ENCODE results near the gene CHMP2A. TPM values are rescaled to one million over a fixed set of nuclear protein-coding genes. Genes with fewer than 3 reads are reported as not detected.
"Not testable (repeated sequence)": the region's sequence is repeated elsewhere in the genome, so short reads cannot be mapped to it uniquely, and the experiment has no call there.

The CHMP2A gene
- total RNA-seq = 10 to 100 TPM; 74.8 to 88.8 TPM
- 38.6 to 45.9 reads per million in 2 donors for total RNA-seq

- peaks cover 9% of the 10 kb centered on the region for H3K36me3 Mint-ChIP-seq (ENCODE audit: low read depth)
- DNase-seq (peak; percentile 95 to 97 (median 96)), ATAC-seq (peak; percentile 48)
- H3K4me1 Mint-ChIP-seq = peaks cover 43% of the 10 kb centered on the region
- H3K9me3 ChIP-seq (ENCODE audit: control insufficient read depth, low read length, poor library complexity, severe bottlenecking) = no peaks in the 10 kb centered on the region
- peak within 1 kb of the TSS; percentile 98 for H3K27ac Mint-ChIP-seq
- H3K27me3 Mint-ChIP-seq = no peaks in the 10 kb centered on the region
- H3K4me3 Mint-ChIP-seq = peak within 1 kb of the TSS; percentile 99
Observed at GRCh38 chr19:58554494-58555368, at the start of gene CHMP2A. CHMP2A (minus strand) TSS chr19:58555105; CDS start chr19:58554212, 893 bp downstream.

GRCh38 chr19:58586133-58586765 is 31.3 kb upstream of the CHMP2A start:
- H3K27me3 Mint-ChIP-seq = no peaks in the 10 kb centered on the region
- H3K9me3 ChIP-seq (ENCODE audit: control insufficient read depth, low read length, poor library complexity, severe bottlenecking) = no peaks in the 10 kb centered on the region
- peak overlapping the region; percentile 24 for H3K27ac Mint-ChIP-seq
- no peak overlapping the region for H3K4me3 Mint-ChIP-seq
- DNase-seq (no peak), ATAC-seq (no peak)
- H3K36me3 Mint-ChIP-seq (ENCODE audit: low read depth) = peaks cover 2% of the 10 kb centered on the region
- peaks cover 9% of the 10 kb centered on the region for H3K4me1 Mint-ChIP-seq

- Mint-ChIP-seq H3K27me3 (no peaks in the 10 kb centered on the region), H3K36me3 (ENCODE audit: low read depth) (peaks cover 4% of the 10 kb centered on the region), H3K27ac (peak overlapping the region; percentile 24), H3K4me1 (peaks cover 15% of the 10 kb centered on the region), H3K4me3 (peak overlapping the region; percentile 45)
- ATAC-seq = no peak
- no peaks in the 10 kb centered on the region for H3K9me3 ChIP-seq (ENCODE audit: control insufficient read depth, low read length, poor library complexity, severe bottlenecking)
- no peak for DNase-seq
Observed at GRCh38 chr19:58585442-58586132, 30.7 kb upstream of the CHMP2A start.

GRCh38 chr19:58584498-58585441 is 29.9 kb upstream of the CHMP2A start:
- Mint-ChIP-seq H3K4me3 (peak overlapping the region; percentile 45), H3K27ac (no peak overlapping the region), H3K4me1 (peaks cover 17% of the 10 kb centered on the region), H3K27me3 (no peaks in the 10 kb centered on the region), H3K36me3 (ENCODE audit: low read depth) (peaks cover 4% of the 10 kb centered on the region)
- DNase-seq (no peak), ATAC-seq (no peak)
- no peaks in the 10 kb centered on the region for H3K9me3 ChIP-seq (ENCODE audit: control insufficient read depth, low read length, poor library complexity, severe bottlenecking)

- DNase-seq (no peak), ATAC-seq (no peak)
- Mint-ChIP-seq H3K27me3 (no peaks in the 10 kb centered on the region), H3K4me3 (no peak overlapping the region), H3K27ac (no peak overlapping the region), H3K4me1 (peaks cover 27% of the 10 kb centered on the region), H3K36me3 (ENCODE audit: low read depth) (peaks cover 4% of the 10 kb centered on the region)
- H3K9me3 ChIP-seq (ENCODE audit: control insufficient read depth, low read length, poor library complexity, severe bottlenecking) = no peaks in the 10 kb centered on the region
Observed at GRCh38 chr19:58582985-58583384, 28.1 kb upstream of the CHMP2A start.

- DNase-seq = peak; percentile 71 to 92 (median 78)
- H3K27ac Mint-ChIP-seq = peak overlapping the region; percentile 92
- H3K4me1 Mint-ChIP-seq = peaks cover 27% of the 10 kb centered on the region
- no peak overlapping the region for H3K4me3 Mint-ChIP-seq
- ATAC-seq = peak; percentile 99
- H3K36me3 Mint-ChIP-seq (ENCODE audit: low read depth) = peaks cover 4% of the 10 kb centered on the region
- no peaks in the 10 kb centered on the region for H3K27me3 Mint-ChIP-seq
- no peaks in the 10 kb centered on the region for H3K9me3 ChIP-seq (ENCODE audit: control insufficient read depth, low read length, poor library complexity, severe bottlenecking)
Observed at GRCh38 chr19:58581227-58582141, 26.6 kb upstream of the CHMP2A start.

GRCh38 chr19:58579473-58580142 is 24.7 kb upstream of the CHMP2A start:
- H3K27ac Mint-ChIP-seq = peak overlapping the region; percentile 92
- no peak overlapping the region for H3K4me3 Mint-ChIP-seq
- ATAC-seq = no peak
- H3K9me3 ChIP-seq (ENCODE audit: control insufficient read depth, low read length, poor library complexity, severe bottlenecking) = no peaks in the 10 kb centered on the region
- DNase-seq = no peak
- no peaks in the 10 kb centered on the region for H3K27me3 Mint-ChIP-seq
- peaks cover 22% of the 10 kb centered on the region for H3K4me1 Mint-ChIP-seq
- peaks cover 4% of the 10 kb centered on the region for H3K36me3 Mint-ChIP-seq (ENCODE audit: low read depth)

- Mint-ChIP-seq H3K36me3 (ENCODE audit: low read depth) (peaks cover 4% of the 10 kb centered on the region), H3K27ac (no peak overlapping the region), H3K27me3 (no peaks in the 10 kb centered on the region), H3K4me1 (peaks cover 29% of the 10 kb centered on the region), H3K4me3 (peak overlapping the region; percentile 31)
- ATAC-seq (no peak), DNase-seq (no peak)
- no peaks in the 10 kb centered on the region for H3K9me3 ChIP-seq (ENCODE audit: control insufficient read depth, low read length, poor library complexity, severe bottlenecking)
Observed at GRCh38 chr19:58578012-58578925, 23.4 kb upstream of the CHMP2A start.

- not testable (repeated sequence) for H3K27me3 Mint-ChIP-seq; DNase-seq; H3K9me3 ChIP-seq (ENCODE audit: control insufficient read depth, low read length, poor library complexity, severe bottlenecking); H3K36me3 Mint-ChIP-seq (ENCODE audit: low read depth); H3K27ac Mint-ChIP-seq; ATAC-seq
- Mint-ChIP-seq H3K4me3 (peak overlapping the region; percentile 31), H3K4me1 (peaks cover 33% of the 10 kb centered on the region)
Observed at GRCh38 chr19:58577581-58577980, 22.7 kb upstream of the CHMP2A start.

- Mint-ChIP-seq H3K27ac (peak overlapping the region; percentile 95), H3K4me3 (peak overlapping the region; percentile 93), H3K36me3 (ENCODE audit: low read depth) (peaks cover 2% of the 10 kb centered on the region), H3K4me1 (peaks cover 33% of the 10 kb centered on the region), H3K27me3 (no peaks in the 10 kb centered on the region)
- DNase-seq = peak; percentile 64 to 68 (median 65)
- no peaks in the 10 kb centered on the region for H3K9me3 ChIP-seq (ENCODE audit: control insufficient read depth, low read length, poor library complexity, severe bottlenecking)
- peak; percentile 38 for ATAC-seq
Observed at GRCh38 chr19:58575183-58576041, 20.5 kb upstream of the CHMP2A start.
